Kidney epithelial cell (primary cell): Measurements from ENCODE around the gene ZBTB44. TPM values are rescaled to one million over a fixed set of nuclear protein-coding genes. Genes with fewer than 3 reads are reported as not detected.

Source experiments
- DNase-seq: peaks from one replicate; pipeline ENCODE4 v3.0.0-alpha.2; 2010; ENCODE audit warnings: low read depth
- H3K27me3 ChIP-seq: 2 replicates; pipeline ENCODE4 v1.6.0; 2011; ENCODE audit warnings: low read length; ENCODE audit not compliant: control insufficient read depth, insufficient read depth
- H3K36me3 ChIP-seq: 2 replicates; pipeline ENCODE4 v1.5.1; 2011; ENCODE audit warnings: low read length; ENCODE audit not compliant: control insufficient read depth, insufficient read depth
- H3K4me3 ChIP-seq: 2 replicates; pipeline ENCODE4 v1.5.1; 2011; ENCODE audit warnings: low read depth, mild to moderate bottlenecking, control low read depth, low read length
- total RNA-seq: library from RNA; depleted of rRNA; stranded (reverse); fragments of >200 nt; gene quantifications from 2 replicates; pipeline ENCODE4 v1.2.3, GENCODE V29; 2015
- TF ChIP-seq, protein P1 (sequence below): IDR thresholded peaks from 2 replicates; pipeline ENCODE4 v1.5.1; 2011; ENCODE audit warnings: mild to moderate bottlenecking, moderate library complexity, low read length, control low read depth, inconsistent platforms; ENCODE audit not compliant: insufficient read depth, poor library complexity, severe bottlenecking

ZBTB44 gene
- total RNA-seq, 1 donor from 2014 or later = 18.8 TPM

GRCh38 chr11:130272336-130272735, 42.4 kb downstream of the ZBTB44 start:
- H3K4me3 ChIP-seq = no peak overlapping the region
- TF ChIP-seq, protein P1, sequence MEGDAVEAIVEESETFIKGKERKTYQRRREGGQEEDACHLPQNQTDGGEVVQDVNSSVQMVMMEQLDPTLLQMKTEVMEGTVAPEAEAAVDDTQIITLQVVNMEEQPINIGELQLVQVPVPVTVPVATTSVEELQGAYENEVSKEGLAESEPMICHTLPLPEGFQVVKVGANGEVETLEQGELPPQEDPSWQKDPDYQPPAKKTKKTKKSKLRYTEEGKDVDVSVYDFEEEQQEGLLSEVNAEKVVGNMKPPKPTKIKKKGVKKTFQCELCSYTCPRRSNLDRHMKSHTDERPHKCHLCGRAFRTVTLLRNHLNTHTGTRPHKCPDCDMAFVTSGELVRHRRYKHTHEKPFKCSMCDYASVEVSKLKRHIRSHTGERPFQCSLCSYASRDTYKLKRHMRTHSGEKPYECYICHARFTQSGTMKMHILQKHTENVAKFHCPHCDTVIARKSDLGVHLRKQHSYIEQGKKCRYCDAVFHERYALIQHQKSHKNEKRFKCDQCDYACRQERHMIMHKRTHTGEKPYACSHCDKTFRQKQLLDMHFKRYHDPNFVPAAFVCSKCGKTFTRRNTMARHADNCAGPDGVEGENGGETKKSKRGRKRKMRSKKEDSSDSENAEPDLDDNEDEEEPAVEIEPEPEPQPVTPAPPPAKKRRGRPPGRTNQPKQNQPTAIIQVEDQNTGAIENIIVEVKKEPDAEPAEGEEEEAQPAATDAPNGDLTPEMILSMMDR = no peak
- no peaks in the 10 kb centered on the region for H3K27me3 ChIP-seq
- H3K36me3 ChIP-seq = no peaks in the 10 kb centered on the region
- no peak for DNase-seq

GRCh38 chr11:130269326-130269943, 45.3 kb downstream of the ZBTB44 start:
- H3K27me3 ChIP-seq = no peaks in the 10 kb centered on the region
- TF ChIP-seq, protein P1 = no peak
- no peaks in the 10 kb centered on the region for H3K36me3 ChIP-seq
- no peak for DNase-seq
- no peak overlapping the region for H3K4me3 ChIP-seq

DNA sequence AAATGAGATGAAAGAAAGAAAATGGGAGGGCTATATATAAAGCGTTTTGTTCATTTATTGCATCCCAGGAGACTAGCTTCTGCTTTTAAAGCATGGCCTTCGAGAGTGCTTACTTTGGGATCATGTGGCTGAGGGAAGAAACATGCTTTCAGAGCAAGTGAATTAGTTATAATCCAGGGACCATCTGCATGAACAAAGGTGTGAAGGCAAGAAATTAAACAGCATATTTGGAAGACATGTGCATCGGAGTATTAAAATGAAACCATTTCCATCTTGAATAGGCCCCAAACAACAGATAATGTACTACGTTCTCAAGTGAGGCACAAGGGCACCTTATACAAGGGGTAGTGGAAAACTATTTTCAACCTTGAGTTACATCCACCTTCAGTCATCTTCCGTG, 51.4 kb downstream of the ZBTB44 start:
- H3K27me3 ChIP-seq = no peaks in the 10 kb centered on the region
- TF ChIP-seq, protein P1 = no peak
- no peak overlapping the region for H3K4me3 ChIP-seq
- no peak for DNase-seq
- no peaks in the 10 kb centered on the region for H3K36me3 ChIP-seq

GRCh38 chr11:130262424-130262823, 52.3 kb downstream of the ZBTB44 start:
- Histone ChIP-seq H3K27me3 (no peaks in the 10 kb centered on the region), H3K36me3 (no peaks in the 10 kb centered on the region), H3K4me3 (no peak overlapping the region)
- no peak for DNase-seq
- TF ChIP-seq, protein P1 = no peak

DNA sequence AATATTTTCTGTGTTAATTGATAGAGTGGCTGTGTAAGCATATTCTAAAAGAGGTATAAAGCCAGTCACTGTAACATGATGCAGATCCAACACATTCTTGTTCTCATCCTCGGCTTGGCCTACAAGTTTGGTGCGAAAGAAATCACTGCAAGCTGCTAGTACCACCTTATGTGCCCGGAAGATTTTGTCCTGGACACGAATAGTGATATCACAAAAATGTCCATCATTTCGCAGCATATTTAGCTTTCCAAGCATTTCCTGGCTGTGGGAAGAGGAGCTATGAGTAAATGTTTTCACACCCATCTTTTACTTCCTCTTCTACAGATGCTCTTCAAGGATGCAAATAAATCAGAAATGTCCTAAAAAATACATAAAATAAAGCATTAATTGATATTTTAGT, 53.1 kb downstream of the ZBTB44 start:
- Histone ChIP-seq H3K27me3 (no peaks in the 10 kb centered on the region), H3K36me3 (no peaks in the 10 kb centered on the region), H3K4me3 (no peak overlapping the region)
- no peak for DNase-seq
- TF ChIP-seq, protein P1 = no peak

DNA sequence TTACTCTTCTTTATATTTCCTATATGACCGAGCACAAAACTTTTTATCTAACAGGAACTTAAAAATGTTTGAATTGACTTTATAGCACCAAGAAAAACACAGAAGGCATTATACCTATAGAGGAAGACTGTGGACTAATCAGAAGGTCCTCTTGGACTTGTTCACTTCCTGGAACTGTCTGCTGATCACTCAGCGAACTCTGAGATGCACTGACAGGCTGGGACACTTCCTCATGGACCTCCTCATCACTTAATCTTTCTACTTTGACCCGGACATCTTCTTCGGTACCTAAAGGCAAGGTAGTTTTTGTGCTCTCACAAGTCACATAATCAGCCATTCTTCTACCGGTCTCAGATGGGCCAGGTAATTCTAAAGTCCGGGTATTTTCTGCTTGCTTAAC, 54.0 kb downstream of the ZBTB44 start:
- no peaks in the 10 kb centered on the region for H3K27me3 ChIP-seq
- DNase-seq = no peak
- TF ChIP-seq, protein P1 = no peak

More for the DNA sequence above, 54.0 kb downstream of the ZBTB44 start:
- Histone ChIP-seq H3K4me3 (no peak overlapping the region), H3K36me3 (no peaks in the 10 kb centered on the region)
